ENCODE data around the gene ZNF83.

DNA sequence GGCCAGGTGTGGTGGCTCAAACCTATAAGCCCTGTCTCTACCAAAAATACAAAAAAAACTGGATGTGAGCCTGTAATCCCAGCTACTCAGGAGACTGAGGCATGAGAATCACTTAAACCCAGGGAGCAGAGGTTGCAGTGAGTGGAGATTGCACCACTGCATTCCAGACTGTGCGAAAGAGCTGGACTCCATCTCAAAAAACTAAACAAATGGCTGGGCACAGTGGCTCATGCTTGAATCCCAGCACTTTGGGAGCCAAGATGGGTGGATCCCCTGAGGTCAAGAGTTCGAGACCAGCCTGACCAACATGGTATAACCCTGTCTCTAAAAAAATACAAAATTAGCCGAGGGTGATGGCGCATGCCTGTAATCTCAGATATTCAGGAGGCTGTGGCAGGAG is 34.9 kb upstream of the ZNF83 start:
- TF ChIP-seq EZH2 (IDR thresholded peaks at IDR 0.05; ENCODE audit: low read depth), result no peak
- TF ChIP-seq, protein P1, sequence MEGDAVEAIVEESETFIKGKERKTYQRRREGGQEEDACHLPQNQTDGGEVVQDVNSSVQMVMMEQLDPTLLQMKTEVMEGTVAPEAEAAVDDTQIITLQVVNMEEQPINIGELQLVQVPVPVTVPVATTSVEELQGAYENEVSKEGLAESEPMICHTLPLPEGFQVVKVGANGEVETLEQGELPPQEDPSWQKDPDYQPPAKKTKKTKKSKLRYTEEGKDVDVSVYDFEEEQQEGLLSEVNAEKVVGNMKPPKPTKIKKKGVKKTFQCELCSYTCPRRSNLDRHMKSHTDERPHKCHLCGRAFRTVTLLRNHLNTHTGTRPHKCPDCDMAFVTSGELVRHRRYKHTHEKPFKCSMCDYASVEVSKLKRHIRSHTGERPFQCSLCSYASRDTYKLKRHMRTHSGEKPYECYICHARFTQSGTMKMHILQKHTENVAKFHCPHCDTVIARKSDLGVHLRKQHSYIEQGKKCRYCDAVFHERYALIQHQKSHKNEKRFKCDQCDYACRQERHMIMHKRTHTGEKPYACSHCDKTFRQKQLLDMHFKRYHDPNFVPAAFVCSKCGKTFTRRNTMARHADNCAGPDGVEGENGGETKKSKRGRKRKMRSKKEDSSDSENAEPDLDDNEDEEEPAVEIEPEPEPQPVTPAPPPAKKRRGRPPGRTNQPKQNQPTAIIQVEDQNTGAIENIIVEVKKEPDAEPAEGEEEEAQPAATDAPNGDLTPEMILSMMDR (conservative IDR thresholded peaks at IDR 0.05), result no peak
